ENCODE data around the gene LIPJ.
A peak's percentile ranks its signal among the peaks of the same experiment; 100 is the strongest.

The LIPJ gene

GRCh38 chr10:88555190-88555908 is 31.2 kb upstream of the LIPJ start:
- no peak overlapping the region for H3K4me3 ChIP-seq (ENCODE audit: low read depth, low read length)
- DNase-seq = no peak
- no peaks in the 10 kb centered on the region for H3K27me3 ChIP-seq (ENCODE audit: insufficient read depth, low read depth, severe bottlenecking)
- H3K27ac ChIP-seq = no peak overlapping the region
- no peak for TF ChIP-seq CTCF (IDR thresholded peaks at IDR 0.05; ENCODE audit: low read depth, low read length)
- no peaks in the 10 kb centered on the region for H3K9me3 ChIP-seq (ENCODE audit: severe bottlenecking)
- H3K36me3 ChIP-seq = no peaks in the 10 kb centered on the region

GRCh38 chr10:88557256-88557655 is 29.3 kb upstream of the LIPJ start:
- Histone ChIP-seq H3K36me3 (no peaks in the 10 kb centered on the region), H3K4me3 (ENCODE audit: low read depth, low read length) (no peak overlapping the region), H3K27ac (no peak overlapping the region), H3K9me3 (ENCODE audit: severe bottlenecking) (no peaks in the 10 kb centered on the region), H3K27me3 (ENCODE audit: insufficient read depth, low read depth, severe bottlenecking) (no peaks in the 10 kb centered on the region)
- no peak for DNase-seq
- no peak for TF ChIP-seq CTCF (IDR thresholded peaks at IDR 0.05; ENCODE audit: low read depth, low read length)

GRCh38 chr10:88557658-88558057 is 28.9 kb upstream of the LIPJ start:
- no peak overlapping the region for H3K27ac ChIP-seq

GRCh38 chr10:88562152-88562551 is 24.4 kb upstream of the LIPJ start:
- no peak for DNase-seq
- Histone ChIP-seq H3K9me3 (ENCODE audit: severe bottlenecking) (no peaks in the 10 kb centered on the region), H3K27ac (no peak overlapping the region), H3K4me3 (ENCODE audit: low read depth, low read length) (no peak overlapping the region), H3K27me3 (ENCODE audit: insufficient read depth, low read depth, severe bottlenecking) (no peaks in the 10 kb centered on the region), H3K36me3 (no peaks in the 10 kb centered on the region)
- no peak for TF ChIP-seq CTCF (IDR thresholded peaks at IDR 0.05; ENCODE audit: low read depth, low read length)

More at GRCh38 chr10:88557658-88558057, 28.9 kb upstream of the LIPJ start:
- no peak for DNase-seq
- no peak for TF ChIP-seq CTCF (IDR thresholded peaks at IDR 0.05; ENCODE audit: low read depth, low read length)
- H3K27me3 ChIP-seq (ENCODE audit: insufficient read depth, low read depth, severe bottlenecking) = no peaks in the 10 kb centered on the region
- no peaks in the 10 kb centered on the region for H3K9me3 ChIP-seq (ENCODE audit: severe bottlenecking)
- no peak overlapping the region for H3K4me3 ChIP-seq (ENCODE audit: low read depth, low read length)
- H3K36me3 ChIP-seq = no peaks in the 10 kb centered on the region

- 0 out of 2 replicates have a peak, but pooled peaks have one; percentile 5 for TF ChIP-seq CTCF (IDR thresholded peaks at IDR 0.05; ENCODE audit: low read depth, low read length)
- Histone ChIP-seq H3K9me3 (ENCODE audit: severe bottlenecking) (no peaks in the 10 kb centered on the region), H3K27me3 (ENCODE audit: insufficient read depth, low read depth, severe bottlenecking) (no peaks in the 10 kb centered on the region), H3K36me3 (no peaks in the 10 kb centered on the region), H3K4me3 (ENCODE audit: low read depth, low read length) (no peak overlapping the region), H3K27ac (no peak overlapping the region)
- no peak for DNase-seq
Measured at GRCh38 chr10:88565072-88565471, 21.5 kb upstream of the LIPJ start.

GRCh38 chr10:88582411-88582805 is 4.2 kb upstream of the LIPJ start:
- no peaks in the 10 kb centered on the region for H3K36me3 ChIP-seq
- no peak overlapping the region for H3K4me3 ChIP-seq (ENCODE audit: low read depth, low read length)
- no peaks in the 10 kb centered on the region for H3K27me3 ChIP-seq (ENCODE audit: insufficient read depth, low read depth, severe bottlenecking)
- DNase-seq = no peak
- no peak for TF ChIP-seq CTCF (IDR thresholded peaks at IDR 0.05; ENCODE audit: low read depth, low read length)
- no peak overlapping the region for H3K27ac ChIP-seq
- H3K9me3 ChIP-seq (ENCODE audit: severe bottlenecking) = no peaks in the 10 kb centered on the region

Data from WERI-Rb-1 (cell line).